Measurements from ENCODE around the gene BTBD9. TPM values are rescaled to one million over a fixed set of nuclear protein-coding genes. Genes with fewer than 3 reads are reported as not detected.

Gene BTBD9
- total and polyA plus RNA-seq, 2 of the 13 experiments (the other 11 are each of a cell fraction or from before 2014, with no cell fraction given): 1.2 to 3.0 TPM

DNA sequence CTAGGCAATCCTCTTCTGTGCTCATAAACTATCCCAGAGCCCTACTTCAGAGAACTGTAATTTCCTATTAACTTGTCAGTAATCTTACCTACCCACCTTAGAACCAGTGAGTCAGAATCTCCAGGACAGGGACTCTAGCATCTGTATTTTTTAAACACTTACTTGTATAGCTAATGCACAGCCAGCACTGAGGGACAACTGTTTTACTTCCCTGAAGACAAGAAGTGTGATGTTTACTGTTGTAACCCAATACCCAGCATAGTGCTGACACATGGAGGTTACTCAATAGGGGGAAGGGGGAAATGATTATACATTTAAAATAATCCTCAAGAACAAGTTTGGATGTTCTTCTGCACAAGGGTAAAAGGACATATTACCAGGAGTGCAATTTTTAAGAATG is 130.8 kb downstream of the BTBD9 start (continued):
- TF ChIP-seq ZNF468 (CRISPR knock-in tag; IDR thresholded peaks at IDR 0.05): no peak
- no peak for TF ChIP-seq ZNF12 (CRISPR knock-in tag; IDR thresholded peaks at IDR 0.05)
- TF ChIP-seq PLRG1 (conservative IDR thresholded peaks at IDR 0.05): no peak
- no peak for TF ChIP-seq KLF6 (CRISPR knock-in tag; IDR thresholded peaks at IDR 0.05)
- no peak for TF ChIP-seq ZNF296 (CRISPR knock-in tag; conservative IDR thresholded peaks at IDR 0.05)
- TF ChIP-seq PPARG (CRISPR knock-in tag; conservative IDR thresholded peaks at IDR 0.05): no peak
- TF ChIP-seq ZNF138 (CRISPR knock-in tag; IDR thresholded peaks at IDR 0.05; ENCODE audit: low read depth): no peak
- TF ChIP-seq ZFAT (CRISPR knock-in tag; conservative IDR thresholded peaks at IDR 0.05): no peak
- no peak for TF ChIP-seq KLF12 (CRISPR knock-in tag; IDR thresholded peaks at IDR 0.05; ENCODE audit: borderline replicate concordance)
- TF ChIP-seq MAFK (conservative IDR thresholded peaks at IDR 0.05 in 1 of 2, IDR thresholded peaks at IDR 0.05 in 1 of 2; ENCODE audit: low read length in 2 of 2): peak in 1 of 2 experiments; percentile 24; a peak in 2 of 4 replicates
- TF ChIP-seq ZNF777 (CRISPR knock-in tag; IDR thresholded peaks at IDR 0.05): no peak
- TF ChIP-seq SIX4 (CRISPR knock-in tag; IDR thresholded peaks at IDR 0.05): peak; percentile 94
- no peak for TF ChIP-seq PTBP1 (IDR thresholded peaks at IDR 0.05; ENCODE audit: low read depth, low read length, poor library complexity, severe bottlenecking)
- TF ChIP-seq, protein P1, sequence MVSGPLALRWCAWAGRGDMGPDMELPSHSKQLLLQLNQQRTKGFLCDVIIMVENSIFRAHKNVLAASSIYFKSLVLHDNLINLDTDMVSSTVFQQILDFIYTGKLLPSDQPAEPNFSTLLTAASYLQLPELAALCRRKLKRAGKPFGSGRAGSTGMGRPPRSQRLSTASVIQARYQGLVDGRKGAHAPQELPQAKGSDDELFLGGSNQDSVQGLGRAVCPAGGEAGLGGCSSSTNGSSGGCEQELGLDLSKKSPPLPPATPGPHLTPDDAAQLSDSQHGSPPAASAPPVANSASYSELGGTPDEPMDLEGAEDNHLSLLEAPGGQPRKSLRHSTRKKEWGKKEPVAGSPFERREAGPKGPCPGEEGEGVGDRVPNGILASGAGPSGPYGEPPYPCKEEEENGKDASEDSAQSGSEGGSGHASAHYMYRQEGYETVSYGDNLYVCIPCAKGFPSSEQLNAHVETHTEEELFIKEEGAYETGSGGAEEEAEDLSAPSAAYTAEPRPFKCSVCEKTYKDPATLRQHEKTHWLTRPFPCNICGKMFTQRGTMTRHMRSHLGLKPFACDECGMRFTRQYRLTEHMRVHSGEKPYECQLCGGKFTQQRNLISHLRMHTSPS (CRISPR knock-in tag; IDR thresholded peaks at IDR 0.05; ENCODE audit: low read depth): no peak
- no peak for TF ChIP-seq ZNF331 (CRISPR knock-in tag; IDR thresholded peaks at IDR 0.05)
- TF ChIP-seq ZFP36 (IDR thresholded peaks at IDR 0.05; ENCODE audit: borderline replicate concordance, low read depth, low read length, partially characterized antibody): no peak
- TF ChIP-seq, protein P2, sequence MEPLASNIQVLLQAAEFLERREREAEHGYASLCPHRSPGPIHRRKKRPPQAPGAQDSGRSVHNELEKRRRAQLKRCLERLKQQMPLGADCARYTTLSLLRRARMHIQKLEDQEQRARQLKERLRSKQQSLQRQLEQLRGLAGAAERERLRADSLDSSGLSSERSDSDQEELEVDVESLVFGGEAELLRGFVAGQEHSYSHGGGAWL (CRISPR knock-in tag; IDR thresholded peaks at IDR 0.05): no peak
- TF ChIP-seq RFXAP (CRISPR knock-in tag; IDR thresholded peaks at IDR 0.05; ENCODE audit: borderline replicate concordance): no peak
- no peak for TF ChIP-seq ZZZ3 (CRISPR knock-in tag; IDR thresholded peaks at IDR 0.05; ENCODE audit: borderline replicate concordance)
- no peak for TF ChIP-seq HOXD1 (CRISPR knock-in tag; IDR thresholded peaks at IDR 0.05)
- TF ChIP-seq ZNF670 (CRISPR knock-in tag; IDR thresholded peaks at IDR 0.05; ENCODE audit: borderline replicate concordance): no peak
- TF ChIP-seq REXO4 (CRISPR knock-in tag; IDR thresholded peaks at IDR 0.05; ENCODE audit: borderline replicate concordance): no peak
- peak; percentile 64; the same call in 1 of the 2 replicates for TF ChIP-seq CEBPB (IDR thresholded peaks at IDR 0.05; ENCODE audit: borderline replicate concordance, low read depth, low read length)
- no peak for TF ChIP-seq MED1 (CRISPR knock-in tag; IDR thresholded peaks at IDR 0.05)
- no peak for TF ChIP-seq SP5 (CRISPR knock-in tag; IDR thresholded peaks at IDR 0.05; ENCODE audit: borderline replicate concordance, low read depth)
- no peak for TF ChIP-seq FOXP1 (IDR thresholded peaks at IDR 0.05)
- peak; percentile 21; the same call in 1 of the 2 replicates for TF ChIP-seq FOXP1 (CRISPR knock-in tag; IDR thresholded peaks at IDR 0.05)
- peak; percentile 95 for TF ChIP-seq SIX1 (CRISPR knock-in tag; IDR thresholded peaks at IDR 0.05; ENCODE audit: borderline replicate concordance)
- no peak for TF ChIP-seq ZEB1 (IDR thresholded peaks at IDR 0.05; ENCODE audit: insufficient replicate concordance, low read depth)
- no peak for TF ChIP-seq MYC (CRISPR knock-in tag; IDR thresholded peaks at IDR 0.05; ENCODE audit: borderline replicate concordance)
- no peak for TF ChIP-seq ZNF3 (CRISPR knock-in tag; IDR thresholded peaks at IDR 0.05)
- TF ChIP-seq ZFP82 (CRISPR knock-in tag; IDR thresholded peaks at IDR 0.05; ENCODE audit: borderline replicate concordance): no peak
- TF ChIP-seq SP140L (CRISPR knock-in tag; IDR thresholded peaks at IDR 0.05; ENCODE audit: borderline replicate concordance): no peak
- no peak for TF ChIP-seq ASH2L (IDR thresholded peaks at IDR 0.05; ENCODE audit: insufficient read length, low read depth, low read length)
- no peak for TF ChIP-seq ZFP37 (CRISPR knock-in tag; IDR thresholded peaks at IDR 0.05; ENCODE audit: borderline replicate concordance)
